ENCODE measurements around the gene DLX4. TPM values are rescaled to one million over a fixed set of nuclear protein-coding genes. Genes with fewer than 3 reads are reported as not detected.

Gene DLX4
- total and polyA plus RNA-seq, 2 of the 4 experiments (the other 2 are of a cell fraction), result not detected

DNA sequence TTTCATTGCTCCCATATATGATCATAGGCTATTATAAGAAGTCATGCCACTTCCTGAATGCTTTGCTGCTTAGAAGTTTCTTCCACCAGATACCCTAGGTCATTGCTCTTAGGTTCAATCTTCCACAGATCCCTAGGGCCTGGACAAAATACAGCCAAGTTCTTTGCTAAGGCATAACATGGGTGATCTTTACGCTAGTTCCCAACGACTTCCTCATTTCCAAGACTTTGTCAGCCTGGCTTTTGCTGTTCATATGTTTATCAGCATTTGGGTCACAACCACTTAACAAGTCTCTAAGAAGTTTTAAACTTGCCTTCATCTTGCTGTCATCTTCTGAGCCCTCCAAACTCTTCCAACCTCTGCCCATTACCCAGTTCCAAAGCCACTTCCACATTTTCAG lies 46.2 kb downstream of the DLX4 start:
- Histone ChIP-seq H2AFZ (replicated peaks; ENCODE audit: low read length, poor library complexity) (no peak overlapping the region), H3K18ac (ENCODE audit: low read depth, low read length) (no peak overlapping the region), H4K5ac (ENCODE audit: low read depth, low read length) (no peak overlapping the region), H3K4ac (ENCODE audit: low read depth, low read length) (no peak overlapping the region), H3K9me3 (ENCODE audit: control insufficient read depth, insufficient read depth, low read length) (peaks cover 19% of the 10 kb centered on the region), H3K56ac (ENCODE audit: extremely low read depth, insufficient read depth, low read length) (no peak overlapping the region), H3K9ac (ENCODE audit: low read depth, low read length) (no peak overlapping the region), H3K79me1 (ENCODE audit: low read depth in 1 of 2, low read length in 2 of 2) (no peaks in the 10 kb centered on the region), H3K27me3 (ENCODE audit: control insufficient read depth, insufficient read depth, low read length) (peaks cover 2% of the 10 kb centered on the region), H4K8ac (ENCODE audit: low read depth in 2 of 2, low read length in 2 of 2) (no peak overlapping the region), H3K27ac (ENCODE audit: insufficient read depth, low read length) (no peak overlapping the region), H3K23ac (ENCODE audit: low read depth, low read length) (no peak overlapping the region), H4K20me1 (ENCODE audit: insufficient read depth, low read length) (no peaks in the 10 kb centered on the region), H2AK5ac (ENCODE audit: low read depth, low read length) (no peak overlapping the region), H2AK9ac (replicated peaks; ENCODE audit: low read depth, low read length, poor library complexity) (no peak overlapping the region), H3K4me1 (ENCODE audit: control insufficient read depth, insufficient read depth, low read length) (no peaks in the 10 kb centered on the region), H2BK5ac (ENCODE audit: low read depth, low read length, poor library complexity, severe bottlenecking) (no peak overlapping the region), H3K14ac (replicated peaks; ENCODE audit: low read depth, low read length) (no peak overlapping the region), H4K91ac (ENCODE audit: insufficient read depth, low read depth, low read length) (no peak overlapping the region), H3K4me2 (ENCODE audit: low read depth, low read length) (no peak overlapping the region), H3K4me3 (ENCODE audit: insufficient read depth, low read depth, low read length) (no peak overlapping the region), H2BK120ac (ENCODE audit: low read depth, low read length) (no peak overlapping the region), H3K9me1 (ENCODE audit: insufficient read depth, low read length) (no peaks in the 10 kb centered on the region), H2BK15ac (ENCODE audit: low read depth, low read length) (no peak overlapping the region), H3K36me3 (ENCODE audit: control insufficient read depth, insufficient read depth, low read length) (no peaks in the 10 kb centered on the region), H2BK20ac (ENCODE audit: low read depth, low read length) (no peak overlapping the region)
- intact Hi-C loops (cut with micrococcal nuclease), result no loop called here
- DNase-seq (no peak), ATAC-seq (ENCODE audit: low read depth) (no peak)
- BruUV-seq (replicated peaks), result no TSS peak
- dilution Hi-C loops (cut with HindIII; ENCODE audit: low sequenced_read_pairs, unreplicated experiment), result no loop called here
- TF ChIP-seq, protein P1, sequence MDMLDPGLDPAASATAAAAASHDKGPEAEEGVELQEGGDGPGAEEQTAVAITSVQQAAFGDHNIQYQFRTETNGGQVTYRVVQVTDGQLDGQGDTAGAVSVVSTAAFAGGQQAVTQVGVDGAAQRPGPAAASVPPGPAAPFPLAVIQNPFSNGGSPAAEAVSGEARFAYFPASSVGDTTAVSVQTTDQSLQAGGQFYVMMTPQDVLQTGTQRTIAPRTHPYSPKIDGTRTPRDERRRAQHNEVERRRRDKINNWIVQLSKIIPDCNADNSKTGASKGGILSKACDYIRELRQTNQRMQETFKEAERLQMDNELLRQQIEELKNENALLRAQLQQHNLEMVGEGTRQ (IDR thresholded peaks at IDR 0.05; ENCODE audit: low read depth, low read length), result no peak
- TF ChIP-seq SMC3 (IDR thresholded peaks at IDR 0.05; ENCODE audit: low read depth, low read length), result no peak
- TF ChIP-seq MXI1 (IDR thresholded peaks at IDR 0.05; ENCODE audit: borderline replicate concordance, low read depth, low read length), result no peak
- no peak for TF ChIP-seq POLR2A (IDR thresholded peaks at IDR 0.05; ENCODE audit: low read depth, low read length)
- TF ChIP-seq, protein P2, sequence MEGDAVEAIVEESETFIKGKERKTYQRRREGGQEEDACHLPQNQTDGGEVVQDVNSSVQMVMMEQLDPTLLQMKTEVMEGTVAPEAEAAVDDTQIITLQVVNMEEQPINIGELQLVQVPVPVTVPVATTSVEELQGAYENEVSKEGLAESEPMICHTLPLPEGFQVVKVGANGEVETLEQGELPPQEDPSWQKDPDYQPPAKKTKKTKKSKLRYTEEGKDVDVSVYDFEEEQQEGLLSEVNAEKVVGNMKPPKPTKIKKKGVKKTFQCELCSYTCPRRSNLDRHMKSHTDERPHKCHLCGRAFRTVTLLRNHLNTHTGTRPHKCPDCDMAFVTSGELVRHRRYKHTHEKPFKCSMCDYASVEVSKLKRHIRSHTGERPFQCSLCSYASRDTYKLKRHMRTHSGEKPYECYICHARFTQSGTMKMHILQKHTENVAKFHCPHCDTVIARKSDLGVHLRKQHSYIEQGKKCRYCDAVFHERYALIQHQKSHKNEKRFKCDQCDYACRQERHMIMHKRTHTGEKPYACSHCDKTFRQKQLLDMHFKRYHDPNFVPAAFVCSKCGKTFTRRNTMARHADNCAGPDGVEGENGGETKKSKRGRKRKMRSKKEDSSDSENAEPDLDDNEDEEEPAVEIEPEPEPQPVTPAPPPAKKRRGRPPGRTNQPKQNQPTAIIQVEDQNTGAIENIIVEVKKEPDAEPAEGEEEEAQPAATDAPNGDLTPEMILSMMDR (conservative IDR thresholded peaks at IDR 0.05; ENCODE audit: low read depth, low read length), result no peak
- TF ChIP-seq CHD1 (IDR thresholded peaks at IDR 0.05; ENCODE audit: low read depth, low read length), result no peak
- TF ChIP-seq, protein P3, sequence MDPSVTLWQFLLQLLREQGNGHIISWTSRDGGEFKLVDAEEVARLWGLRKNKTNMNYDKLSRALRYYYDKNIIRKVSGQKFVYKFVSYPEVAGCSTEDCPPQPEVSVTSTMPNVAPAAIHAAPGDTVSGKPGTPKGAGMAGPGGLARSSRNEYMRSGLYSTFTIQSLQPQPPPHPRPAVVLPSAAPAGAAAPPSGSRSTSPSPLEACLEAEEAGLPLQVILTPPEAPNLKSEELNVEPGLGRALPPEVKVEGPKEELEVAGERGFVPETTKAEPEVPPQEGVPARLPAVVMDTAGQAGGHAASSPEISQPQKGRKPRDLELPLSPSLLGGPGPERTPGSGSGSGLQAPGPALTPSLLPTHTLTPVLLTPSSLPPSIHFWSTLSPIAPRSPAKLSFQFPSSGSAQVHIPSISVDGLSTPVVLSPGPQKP (IDR thresholded peaks at IDR 0.05; ENCODE audit: borderline replicate concordance, low read depth, low read length), result no peak
- TF ChIP-seq RCOR1 (IDR thresholded peaks at IDR 0.05; ENCODE audit: insufficient replicate concordance, low read length), result no peak
- no peak for TF ChIP-seq MAZ (IDR thresholded peaks at IDR 0.05; ENCODE audit: borderline replicate concordance, low read depth, low read length)
- TF ChIP-seq RFX5 (IDR thresholded peaks at IDR 0.05; ENCODE audit: low read depth, low read length), result no peak
- no peak for TF ChIP-seq FOS (IDR thresholded peaks at IDR 0.05; ENCODE audit: low read depth, low read length)
- no peak for TF ChIP-seq CEBPB (IDR thresholded peaks at IDR 0.05; ENCODE audit: low read depth, low read length)
- TF ChIP-seq RAD21 (IDR thresholded peaks at IDR 0.05; ENCODE audit: low read length), result no peak
- TF ChIP-seq MAFK (IDR thresholded peaks at IDR 0.05; ENCODE audit: low read depth, low read length), result no peak
- no peak for TF ChIP-seq BHLHE40 (IDR thresholded peaks at IDR 0.05; ENCODE audit: low read depth, low read length)
- no peak for TF ChIP-seq NFE2L2 (IDR thresholded peaks at IDR 0.05; ENCODE audit: low read depth, low read length)
- in situ Hi-C loops (cut with MboI; ENCODE audit: low sequenced_read_pairs), result no loop called here
- CTCF ChIA-PET, result no interaction called here
- POLR2A ChIA-PET (ENCODE audit: unreplicated experiment), result no interaction called here
- WGBS, 2 experiments (ENCODE audit: extremely low coverage in 2 of 2, insufficient read length in 1 of 2), result 86% methylated on average over 2 of the region's 2 CpGs; no CpG with 5 or more reads in 1 of the 2 experiments

Measured in IMR-90 (cell line).